ENCODE measurements around the gene ZG16. TPM values are rescaled to one million over a fixed set of nuclear protein-coding genes. Genes with fewer than 3 reads are reported as not detected.
A peak's percentile ranks its signal among the peaks of the same experiment; 100 is the strongest.

ZG16 gene
- total and polyA plus RNA-seq, 11 donors = 0.04 to 0.08 TPM; not detected in 9

DNA sequence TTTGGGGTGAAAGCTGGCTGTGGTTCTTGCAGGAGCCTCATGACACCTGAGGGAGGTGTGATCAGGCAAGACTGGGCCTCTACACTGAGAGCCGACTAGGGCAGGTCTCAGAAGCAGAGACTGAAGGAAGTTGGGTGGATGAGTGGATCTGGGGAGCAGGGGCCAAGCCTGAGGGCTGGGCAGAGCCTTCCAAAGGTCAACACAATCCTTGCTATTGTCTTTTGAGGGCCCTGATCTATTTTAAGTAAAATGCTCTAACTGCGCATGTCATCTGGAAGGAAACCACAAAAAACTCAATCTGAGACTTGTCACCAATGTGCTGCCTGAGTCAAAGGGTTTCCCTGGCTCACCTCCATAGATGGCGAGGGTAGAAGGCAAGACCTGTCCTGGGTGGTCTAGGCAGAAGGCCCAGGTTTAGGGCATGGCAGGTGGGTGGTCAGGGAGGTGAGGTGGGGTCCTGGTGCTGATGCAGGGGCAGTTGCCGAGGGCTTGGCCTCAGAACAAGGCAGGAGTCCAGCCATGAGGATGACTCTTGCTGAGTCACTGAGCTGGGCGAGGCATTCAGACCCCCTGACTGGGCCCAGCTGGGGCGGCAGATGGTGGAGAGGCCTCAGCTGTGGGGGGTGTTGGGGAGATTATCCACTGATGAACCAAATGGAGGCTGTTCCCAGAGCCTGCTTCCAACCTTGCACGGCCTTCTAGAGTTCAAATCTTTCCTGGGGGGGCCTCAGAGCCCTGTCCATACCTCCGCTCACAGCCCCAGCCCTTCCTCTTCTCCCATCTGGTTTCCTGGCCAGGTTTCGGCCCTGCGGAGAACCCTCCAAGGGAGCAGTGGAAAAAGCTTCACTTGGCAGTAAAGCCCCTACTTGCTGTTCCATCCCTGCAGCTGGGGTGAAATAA lies 47.3 kb downstream of the ZG16 start:
- DNase-seq (peak; percentile 55 to 84 (median 79)), ATAC-seq (peak; percentile 66 to 79 (median 76))
- peaks cover 0 to 24% (median 0%) of the 10 kb centered on the region in 9 donors for H3K36me3 ChIP-seq
- H3K4me3 ChIP-seq = peak overlapping the region in 7 of 12 donors; percentile 1 to 32 (median 11)
- no peaks in the 10 kb centered on the region for H3K27me3 ChIP-seq
- TF ChIP-seq, protein P1, sequence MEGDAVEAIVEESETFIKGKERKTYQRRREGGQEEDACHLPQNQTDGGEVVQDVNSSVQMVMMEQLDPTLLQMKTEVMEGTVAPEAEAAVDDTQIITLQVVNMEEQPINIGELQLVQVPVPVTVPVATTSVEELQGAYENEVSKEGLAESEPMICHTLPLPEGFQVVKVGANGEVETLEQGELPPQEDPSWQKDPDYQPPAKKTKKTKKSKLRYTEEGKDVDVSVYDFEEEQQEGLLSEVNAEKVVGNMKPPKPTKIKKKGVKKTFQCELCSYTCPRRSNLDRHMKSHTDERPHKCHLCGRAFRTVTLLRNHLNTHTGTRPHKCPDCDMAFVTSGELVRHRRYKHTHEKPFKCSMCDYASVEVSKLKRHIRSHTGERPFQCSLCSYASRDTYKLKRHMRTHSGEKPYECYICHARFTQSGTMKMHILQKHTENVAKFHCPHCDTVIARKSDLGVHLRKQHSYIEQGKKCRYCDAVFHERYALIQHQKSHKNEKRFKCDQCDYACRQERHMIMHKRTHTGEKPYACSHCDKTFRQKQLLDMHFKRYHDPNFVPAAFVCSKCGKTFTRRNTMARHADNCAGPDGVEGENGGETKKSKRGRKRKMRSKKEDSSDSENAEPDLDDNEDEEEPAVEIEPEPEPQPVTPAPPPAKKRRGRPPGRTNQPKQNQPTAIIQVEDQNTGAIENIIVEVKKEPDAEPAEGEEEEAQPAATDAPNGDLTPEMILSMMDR (IDR thresholded peaks at IDR 0.05) = no peak
- no peak for TF ChIP-seq POLR2A (IDR thresholded peaks at IDR 0.05)
- 51 to 68% (median 61%) methylated on average over 10 of the region's 10 CpGs for WGBS, 4 donors
- peak overlapping the region; percentile 59 to 91 (median 78) for H3K27ac ChIP-seq
- no peaks in the 10 kb centered on the region for H3K9me3 ChIP-seq
- intact Hi-C loops (cut with DNase I) = no loop called here
- H3K4me1 ChIP-seq = peaks cover 0 to 74% (median 52%) of the 10 kb centered on the region in 12 donors

DNA sequence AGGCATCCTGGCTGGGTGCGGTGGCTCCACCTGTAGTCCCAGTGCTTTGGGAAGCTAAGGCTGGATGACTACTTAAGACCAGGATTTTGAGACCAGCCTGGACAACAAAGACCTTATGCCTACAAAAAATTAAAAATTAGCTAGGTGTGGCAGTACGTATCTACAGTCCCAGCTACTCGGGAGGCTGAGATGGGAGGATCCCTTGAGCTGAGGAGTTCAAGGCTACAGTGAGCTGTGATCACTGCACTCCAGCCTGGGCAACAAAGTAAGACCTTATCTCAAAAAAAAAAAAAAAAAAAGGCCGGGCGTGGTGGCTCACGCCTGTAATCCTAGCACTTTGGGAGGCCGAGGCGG lies 48.3 kb downstream of the ZG16 start:
- intact Hi-C loops (cut with DNase I) = no loop called here
- H3K27ac ChIP-seq = peak overlapping the region in 11 of 12 donors; percentile 59 to 91 (median 77)
- no peak for ATAC-seq

DNA sequence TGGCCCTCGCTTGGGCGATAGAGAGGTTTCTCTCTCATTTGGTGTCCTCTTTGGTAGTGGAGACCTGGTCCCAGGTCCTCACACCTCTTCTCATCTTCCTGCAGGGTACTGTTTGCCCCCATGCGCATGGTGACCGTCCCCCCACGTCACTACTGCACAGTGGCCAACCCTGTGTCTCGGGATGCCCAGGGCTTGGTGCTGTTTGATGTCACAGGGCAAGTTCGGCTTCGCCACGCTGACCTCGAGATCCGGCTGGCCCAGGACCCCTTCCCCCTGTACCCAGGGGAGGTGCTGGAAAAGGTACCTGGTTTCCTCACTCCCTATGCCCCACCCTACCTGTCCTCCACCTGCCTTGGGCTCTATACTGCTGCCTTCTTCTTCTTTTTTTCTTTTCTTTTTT lies 52.7 kb downstream of the ZG16 start:
- WGBS, 4 donors = 92 to 97% (median 95%) methylated on average over 10 to 11 of the region's 11 CpGs
- H3K4me1 ChIP-seq = peaks cover 0 to 26% (median 8%) of the 10 kb centered on the region in 12 donors
- no peak overlapping the region for H3K27ac ChIP-seq
- DNase-seq (no peak), ATAC-seq (no peak)
- TF ChIP-seq, protein P1 (IDR thresholded peaks at IDR 0.05) = no peak
- no peak for TF ChIP-seq POLR2A (IDR thresholded peaks at IDR 0.05)
- intact Hi-C loops (cut with DNase I) = no loop called here
- H3K9me3 ChIP-seq = no peaks in the 10 kb centered on the region
- no peaks in the 10 kb centered on the region for H3K27me3 ChIP-seq
- H3K4me3 ChIP-seq = no peak overlapping the region
- H3K36me3 ChIP-seq = peaks cover 0 to 74% (median 51%) of the 10 kb centered on the region in 9 donors

More for the DNA sequence above, 48.3 kb downstream of the ZG16 start:
- H3K4me3 ChIP-seq = no peak overlapping the region
- no peaks in the 10 kb centered on the region for H3K9me3 ChIP-seq
- H3K27me3 ChIP-seq = no peaks in the 10 kb centered on the region
- H3K4me1 ChIP-seq = peaks cover 0 to 70% (median 47%) of the 10 kb centered on the region in 12 donors
- 85 to 97% (median 90%) methylated on average over 5 to 8 of the region's 8 CpGs for WGBS, 4 donors
- DNase-seq = no peak
- H3K36me3 ChIP-seq = peaks cover 0 to 34% (median 9%) of the 10 kb centered on the region in 9 donors
- TF ChIP-seq POLR2A (IDR thresholded peaks at IDR 0.05) = no peak
- TF ChIP-seq, protein P1 (IDR thresholded peaks at IDR 0.05) = no peak

DNA sequence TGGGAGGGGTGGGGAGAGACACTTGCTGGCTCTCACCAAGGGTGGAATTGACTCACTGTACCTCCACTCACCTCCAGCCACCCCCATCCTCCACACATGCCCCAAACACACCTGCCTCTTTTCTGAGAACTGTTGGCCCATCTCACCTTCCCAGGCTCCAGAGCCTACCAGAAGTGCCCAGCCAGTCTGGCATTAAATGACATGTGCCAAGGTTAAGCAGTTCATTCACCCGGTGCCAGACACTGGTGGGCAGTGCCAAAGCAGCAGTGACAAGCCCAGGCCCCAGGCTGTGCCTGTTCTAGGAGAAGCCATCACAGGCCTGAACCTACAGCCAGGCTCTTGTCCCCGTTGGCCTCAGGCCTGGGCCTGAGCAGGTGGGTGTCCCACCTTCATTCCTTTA lies 53.4 kb downstream of the ZG16 start:
- H3K4me1 ChIP-seq = peaks cover 0 to 18% (median 4%) of the 10 kb centered on the region in 12 donors
- no peak overlapping the region for H3K4me3 ChIP-seq
- ATAC-seq (peak; percentile 61 to 92 (median 80)), DNase-seq (peak in 3 of 5 donors; percentile 38 to 75 (median 74))
- H3K36me3 ChIP-seq = peaks cover 0 to 76% (median 58%) of the 10 kb centered on the region in 9 donors
- no peak overlapping the region for H3K27ac ChIP-seq
- intact Hi-C loops (cut with DNase I) = no loop called here
- H3K27me3 ChIP-seq = no peaks in the 10 kb centered on the region
- H3K9me3 ChIP-seq = no peaks in the 10 kb centered on the region
- TF ChIP-seq, protein P1 (IDR thresholded peaks at IDR 0.05) = no peak
- no peak for TF ChIP-seq POLR2A (IDR thresholded peaks at IDR 0.05)
- 43 to 63% (median 54%) methylated on average over 2 of the region's 2 CpGs for WGBS, 4 donors
